HG03135 (cell line): Measurements from ENCODE around the gene PCNT.

Experiments
- ATAC-seq: cut with Tn5 transposase; IDR thresholded peaks from one replicate; pipeline ENCODE4 v1.9.1; 2021; ENCODE audit warnings: mild to moderate bottlenecking, moderate library complexity; ENCODE audit not compliant: unreplicated experiment

Gene PCNT

GRCh38 chr21:46379691-46380090, 55.7 kb downstream of the PCNT start:
- no peak for ATAC-seq

DNA sequence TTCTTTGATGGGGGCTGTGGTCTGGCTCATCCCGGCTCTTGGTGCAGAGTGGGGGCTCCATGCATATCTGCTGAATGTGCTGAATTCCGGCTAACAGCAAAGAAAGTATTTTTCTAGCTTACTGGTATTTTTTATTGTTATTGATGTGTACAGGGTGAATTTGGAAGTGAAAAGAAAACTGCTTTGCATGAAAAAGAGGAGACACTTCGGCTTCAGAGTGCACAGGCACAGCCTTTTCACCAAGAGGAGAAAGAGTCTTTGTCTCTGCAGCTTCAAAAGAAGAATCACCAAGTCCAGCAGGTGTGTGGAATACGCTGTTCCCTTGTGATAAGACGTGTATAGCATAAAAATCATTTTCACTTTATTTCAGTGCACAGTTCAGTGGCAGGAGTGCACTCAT, 57.6 kb downstream of the PCNT start:
- no peak for ATAC-seq

- no peak for ATAC-seq
Observed at GRCh38 chr21:46384556-46384955, 60.6 kb downstream of the PCNT start.

- ATAC-seq: no peak
Observed at GRCh38 chr21:46385846-46386733, 62.1 kb downstream of the PCNT start.

- ATAC-seq: no peak
Observed at GRCh38 chr21:46386734-46387088, 62.8 kb downstream of the PCNT start.

- no peak for ATAC-seq
Observed at GRCh38 chr21:46388206-46388880, 64.4 kb downstream of the PCNT start.

- ATAC-seq: no peak
Observed at GRCh38 chr21:46388896-46389295, 64.9 kb downstream of the PCNT start.

DNA sequence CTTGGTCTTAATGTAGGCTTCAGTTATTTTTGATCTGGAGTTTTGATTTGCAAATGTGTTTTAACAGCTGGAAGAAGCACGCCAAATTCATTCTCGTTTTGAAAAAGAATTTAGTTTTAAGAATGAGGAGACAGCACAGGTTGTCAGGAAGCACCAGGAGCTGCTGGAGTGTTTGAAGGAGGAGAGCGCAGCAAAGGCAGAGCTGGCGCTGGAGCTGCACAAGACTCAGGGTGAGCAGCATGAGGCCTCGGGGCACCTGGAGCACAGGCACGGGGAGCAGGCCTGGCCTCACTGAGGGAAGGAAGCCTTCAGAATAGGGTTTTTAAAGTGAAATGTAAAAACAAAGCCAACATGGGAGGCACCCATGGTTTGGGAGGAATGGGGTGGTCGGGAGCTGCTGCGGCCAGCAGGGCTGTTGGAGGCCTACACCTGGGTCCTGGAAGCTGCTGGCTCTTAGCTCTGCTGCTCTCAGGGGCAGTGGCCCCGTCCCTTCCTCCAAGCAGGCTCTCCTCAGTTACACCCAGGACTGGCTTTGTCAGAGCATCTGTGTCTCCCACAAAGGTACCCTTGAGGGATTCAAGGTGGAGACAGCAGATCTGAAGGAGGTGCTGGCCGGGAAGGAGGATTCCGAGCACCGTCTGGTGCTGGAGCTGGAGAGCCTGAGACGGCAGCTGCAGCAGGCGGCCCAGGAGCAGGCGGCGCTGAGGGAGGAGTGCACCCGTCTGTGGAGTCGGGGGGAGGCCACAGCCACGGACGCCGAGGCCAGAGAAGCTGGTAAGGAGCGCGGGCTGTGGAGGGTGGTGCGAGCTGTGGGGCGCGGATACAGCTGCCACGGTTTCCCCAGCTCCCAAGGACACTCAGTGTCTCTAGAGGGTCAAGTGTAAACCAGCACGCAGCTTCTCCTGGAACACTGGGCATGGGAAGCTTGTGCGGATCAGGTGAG, 66.9 kb downstream of the PCNT start:
- no peak for ATAC-seq

- ATAC-seq: no peak
Observed at GRCh38 chr21:46391773-46392172, 67.8 kb downstream of the PCNT start.

DNA sequence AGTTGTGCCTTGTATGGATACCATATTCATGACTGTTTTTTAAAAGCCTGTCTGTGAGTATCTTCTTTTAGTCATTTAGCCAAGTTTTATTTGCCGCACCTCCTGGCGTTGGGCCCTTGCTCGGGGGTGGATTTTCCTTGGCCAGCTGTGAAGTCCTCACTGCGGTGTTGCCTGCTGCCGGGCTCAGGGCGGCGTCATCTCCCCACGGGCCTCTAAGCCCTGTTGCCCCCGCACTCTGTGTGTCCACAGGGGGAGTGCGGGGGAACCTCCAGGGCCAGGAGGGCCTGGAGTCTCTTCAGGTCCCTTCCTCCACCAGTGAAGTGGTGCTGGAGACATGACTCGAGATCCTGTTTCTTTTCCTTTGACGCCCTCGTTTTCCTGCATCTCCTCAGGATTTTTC, 69.0 kb downstream of the PCNT start:
- no peak for ATAC-seq

GRCh38 chr21:46393451-46393940, 69.5 kb downstream of the PCNT start:
- no peak for ATAC-seq

DNA sequence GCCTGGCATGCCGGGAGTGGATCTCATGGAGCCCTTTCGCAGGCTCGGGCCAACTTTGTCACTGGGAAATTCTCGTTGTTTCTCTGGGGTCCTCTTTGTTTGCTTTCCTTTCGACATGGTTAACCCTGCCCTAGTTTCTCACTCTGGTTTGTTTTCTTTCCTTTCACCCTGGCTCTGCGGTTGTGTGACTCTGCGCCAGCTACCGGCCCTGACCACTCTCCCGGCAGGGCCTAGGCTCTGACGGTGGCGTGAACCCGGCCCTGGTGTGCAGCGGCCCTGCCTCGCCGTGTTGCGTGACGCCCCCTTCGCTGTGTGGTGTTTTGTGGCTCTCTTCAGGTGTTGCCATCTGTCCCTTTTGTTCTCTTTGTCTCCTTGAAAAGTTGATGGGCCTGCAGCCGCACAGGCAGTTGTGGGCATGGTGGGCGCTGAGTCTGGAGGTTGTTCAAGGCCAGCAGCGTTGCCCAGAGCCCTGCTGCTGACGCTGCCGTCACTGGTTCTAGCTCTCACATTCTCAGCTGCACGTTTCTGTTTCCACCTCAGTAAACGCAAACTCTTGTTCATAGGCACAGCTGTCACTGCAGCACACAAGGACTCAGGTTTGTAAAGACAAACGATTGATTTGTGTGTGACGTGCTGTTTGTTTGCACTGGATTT, 70.1 kb downstream of the PCNT start:
- ATAC-seq: no peak

GRCh38 chr21:46394595-46395104, 70.7 kb downstream of the PCNT start:
- ATAC-seq: no peak

- ATAC-seq: no peak
Observed at GRCh38 chr21:46397211-46397905, 73.4 kb downstream of the PCNT start.

DNA sequence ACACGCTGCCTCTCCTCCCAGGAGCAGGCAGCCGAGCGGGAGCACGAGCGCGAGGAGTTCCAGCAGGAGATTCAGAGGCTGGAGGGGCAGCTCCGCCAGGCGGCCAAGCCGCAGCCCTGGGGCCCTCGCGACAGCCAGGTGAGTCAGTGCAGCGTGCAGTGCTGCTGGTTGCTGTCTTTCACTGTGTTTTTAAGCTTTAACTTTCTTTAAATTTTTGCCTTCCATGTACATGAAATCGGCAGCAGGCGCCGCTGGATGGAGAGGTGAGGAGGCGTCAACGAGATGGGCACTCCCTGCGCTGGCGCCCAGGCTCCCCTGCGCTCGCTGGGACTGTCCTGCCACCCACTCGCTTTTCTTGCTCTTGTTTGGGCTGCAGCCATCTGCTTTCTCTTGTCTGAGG, 74.0 kb downstream of the PCNT start:
- ATAC-seq: no peak

DNA sequence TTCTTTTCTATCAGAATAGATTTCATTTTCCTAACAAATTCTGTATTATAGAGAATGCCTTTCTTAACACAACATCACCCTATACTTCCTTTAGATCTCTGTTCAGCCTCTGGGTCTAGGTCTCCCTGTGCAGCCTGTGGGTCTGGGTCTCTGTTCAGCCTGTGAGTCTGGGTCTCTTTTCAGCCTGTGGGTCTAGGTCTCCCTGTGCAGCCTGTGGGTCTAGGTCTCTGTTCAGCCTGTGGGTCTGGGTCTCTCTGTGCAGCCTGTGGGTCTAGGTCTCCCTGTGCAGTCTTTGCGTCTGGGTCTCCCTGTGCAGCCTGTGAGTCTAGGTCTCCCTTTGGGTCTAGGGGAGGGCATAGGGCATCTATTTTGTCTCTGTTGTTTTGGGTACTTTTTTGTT, 75.2 kb downstream of the PCNT start:
- no peak for ATAC-seq

DNA sequence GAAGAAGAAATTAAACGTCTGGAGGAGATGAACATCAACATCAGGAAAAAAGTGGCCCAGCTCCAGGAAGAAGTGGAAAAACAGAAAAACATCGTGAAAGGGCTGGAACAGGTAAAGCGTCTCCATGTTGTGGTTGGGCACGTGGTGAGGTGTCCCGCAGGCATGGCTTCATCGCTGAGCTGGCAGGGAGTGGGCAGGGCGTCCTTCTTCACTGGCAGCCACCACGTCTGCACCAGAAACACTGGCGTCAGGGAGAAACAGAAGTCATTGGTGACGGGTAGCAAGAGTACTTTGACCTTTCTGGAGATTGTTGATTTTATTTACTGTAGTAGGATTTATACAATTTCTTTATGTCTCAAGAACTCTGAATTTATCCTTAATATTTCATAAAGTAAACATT, 75.7 kb downstream of the PCNT start:
- no peak for ATAC-seq

DNA sequence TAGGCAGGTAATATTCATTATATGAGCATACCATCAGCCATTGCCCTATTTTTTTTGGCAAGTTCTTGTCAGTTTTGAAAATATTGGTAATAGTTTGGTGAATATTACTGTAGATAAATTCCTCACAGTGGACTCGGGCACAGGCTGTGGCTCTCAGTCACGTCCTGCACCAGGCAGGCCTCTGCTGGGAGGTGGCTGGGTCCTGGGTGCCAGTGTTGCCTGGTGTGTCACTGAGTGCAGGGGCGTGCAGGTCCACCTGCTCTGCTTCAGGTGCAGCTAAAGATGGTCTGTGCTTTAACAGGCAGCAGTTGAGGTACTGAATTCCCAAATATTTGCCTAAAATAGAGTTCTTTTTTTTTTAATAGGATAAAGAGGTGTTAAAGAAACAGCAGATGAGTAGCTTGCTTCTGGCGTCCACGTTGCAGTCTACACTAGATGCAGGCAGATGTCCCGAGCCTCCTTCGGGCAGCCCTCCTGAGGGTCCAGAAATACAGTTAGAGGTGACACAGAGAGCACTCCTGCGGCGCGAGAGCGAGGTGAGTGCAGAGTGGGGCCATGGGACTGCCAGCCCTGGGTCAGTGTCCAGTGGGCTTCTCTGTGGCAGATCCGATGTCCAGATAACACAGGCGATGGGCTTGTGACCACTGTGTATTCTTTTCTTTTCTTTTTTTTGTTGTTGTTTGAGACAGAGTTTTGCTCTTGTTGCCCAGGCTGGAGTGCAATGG, 77.4 kb downstream of the PCNT start:
- ATAC-seq: no peak

GRCh38 chr21:46402421-46402820, 78.5 kb downstream of the PCNT start:
- ATAC-seq: no peak
